ENCODE measurements around the gene TDRD10. TPM values are rescaled to one million over a fixed set of nuclear protein-coding genes. Genes with fewer than 3 reads are reported as not detected.
A peak's percentile ranks its signal among the peaks of the same experiment; 100 is the strongest.

Gene TDRD10
- total and polyA plus RNA-seq, 2 experiments from 2014 or later = 0.29 TPM; not detected in 1

- Histone ChIP-seq H3K36me3 (ENCODE audit: insufficient read depth) (peaks cover 21% of the 10 kb centered on the region; the same call in 1 of the 2 replicates), H3K27me3 (ENCODE audit: insufficient read depth) (no peaks in the 10 kb centered on the region), H3F3A (replicated peaks; ENCODE audit: low read depth) (peaks cover 6% of the 10 kb centered on the region), H4K20me1 (replicated peaks; ENCODE audit: insufficient read depth) (peaks cover 24% of the 10 kb centered on the region), H3K4me1 (ENCODE audit: insufficient read depth) (peaks cover 16% of the 10 kb centered on the region), H3K27ac (ENCODE audit: low read depth) (peak overlapping the region; percentile 63; the same call in 1 of the 2 replicates), H2AFZ (peak overlapping the region; percentile 44), H3K79me2 (replicated peaks; ENCODE audit: insufficient read depth) (peaks cover 23% of the 10 kb centered on the region), H3K4me2 (peak overlapping the region; percentile 77), H3K4me3 (peak overlapping the region; percentile 54), H3K9me2 (ENCODE audit: insufficient read depth) (no peaks in the 10 kb centered on the region)
- ATAC-seq (peak; percentile 80), DNase-seq (ENCODE audit: low spot score) (peak; percentile 98)
- Mint-ChIP-seq H3K27ac (peak overlapping the region; percentile 95), H3K4me1 (peaks cover 26% of the 10 kb centered on the region; the same call in 2 of the 3 replicates), H3K9me3 (no peaks in the 10 kb centered on the region), H3K36me3 (ENCODE audit: low read depth) (peaks cover 29% of the 10 kb centered on the region), H3K27me3 (ENCODE audit: insufficient read depth, low read depth, poor library complexity) (peaks cover 12% of the 10 kb centered on the region), H3K4me3 (peak overlapping the region; percentile 88)
- peak; percentile 8 for TF ChIP-seq REST (IDR thresholded peaks at IDR 0.05; ENCODE audit: unreplicated experiment)
- TF ChIP-seq ETS1 (IDR thresholded peaks at IDR 0.05) = peak; percentile 48; the same call in 1 of the 2 replicates
- TF ChIP-seq ZNF462 (CRISPR knock-in tag; IDR thresholded peaks at IDR 0.05) = no peak
- TF ChIP-seq STAT1 (IDR thresholded peaks at IDR 0.05; ENCODE audit: unreplicated experiment) = no peak
- TF ChIP-seq POLR2AphosphoS5 (IDR thresholded peaks at IDR 0.05; ENCODE audit: low read depth) = peak; percentile 59
- no peak for TF ChIP-seq EZH2phosphoT487 (IDR thresholded peaks at IDR 0.05; ENCODE audit: unreplicated experiment)
- TF ChIP-seq CTCF (conservative IDR thresholded peaks at IDR 0.05; ENCODE audit: low read depth in 2 of 2) = no peak
- no peak for TF ChIP-seq ZNF331 (CRISPR knock-in tag; IDR thresholded peaks at IDR 0.05; ENCODE audit: low read depth)
- TF ChIP-seq ZNF114 (CRISPR knock-in tag; IDR thresholded peaks at IDR 0.05) = no peak
- no peak for TF ChIP-seq NANOG (IDR thresholded peaks at IDR 0.05; ENCODE audit: borderline replicate concordance)
- no peak for TF ChIP-seq JUNB (IDR thresholded peaks at IDR 0.05; ENCODE audit: unreplicated experiment)
- peak; percentile 78 for TF ChIP-seq CREB1 (CRISPR knock-in tag; IDR thresholded peaks at IDR 0.05; ENCODE audit: low read depth)
- TF ChIP-seq EZH2 (IDR thresholded peaks at IDR 0.05; ENCODE audit: low read depth, unreplicated experiment) = no peak
Measured at GRCh38 chr1:154558720-154559465, 56.9 kb downstream of the TDRD10 start.

All from GM23338 (cell line).